Tibial nerve (tissue), 4 donors: ENCODE results near the gene ISLR. TPM values are rescaled to one million over a fixed set of nuclear protein-coding genes. Genes with fewer than 3 reads are reported as not detected.

ENCODE experiments used
- DNase-seq, 2 donors: peaks; one replicate each; pipeline ENCODE4 v3.0.0-alpha.2; 2019; ENCODE audit warnings: low spot score in 2 of 2
- H3K27ac ChIP-seq, 4 donors: fragments of 200-600 bp; sonication (generic) in 3 of 4; one replicate each; pipeline ENCODE4 v1.5.1; 2017 to 2019; ENCODE audit warnings: mild to moderate bottlenecking in 1 of 4
- H3K27me3 ChIP-seq, 2 donors: fragments of 200-600 bp; sonication (generic) in 1 of 2; one replicate each; pipeline versions ENCODE4 v1.5.1 to v1.6.0; 2017 to 2019
- H3K36me3 ChIP-seq, 3 donors: fragments of 200-600 bp; sonication (generic); one replicate each; pipeline ENCODE4 v1.5.1; 2018 to 2019
- H3K4me1 ChIP-seq, 4 donors: fragments of 200-600 bp; sonication (generic) in 3 of 4; one replicate each; pipeline ENCODE4 v1.5.1; 2017 to 2019
- H3K4me3 ChIP-seq, 4 donors: fragments of 200-600 bp; sonication (generic) in 3 of 4; one replicate each; pipeline ENCODE4 v1.5.1; 2017 to 2019; ENCODE audit warnings: mild to moderate bottlenecking in 1 of 4, moderate library complexity in 1 of 4
- H3K9me3 ChIP-seq, 4 donors: fragments of 200-600 bp; sonication (generic) in 3 of 4; one replicate each; pipeline ENCODE4 v1.5.1; 2017 to 2019
- EP300 ChIP-seq, 2 donors: sonication (generic); formaldehyde crosslinking; IDR thresholded peaks; one replicate each; pipeline ENCODE4 v1.6.1; 2017; ENCODE audit warnings: antibody characterized with exemption in 2 of 2, mild to moderate bottlenecking in 1 of 2
- POLR2A ChIP-seq, 2 donors: fragments of 450-650 bp; IDR thresholded peaks; one replicate each; pipeline ENCODE4 v1.6.1; 2017; ENCODE audit warnings: antibody characterized with exemption in 2 of 2, mild to moderate bottlenecking in 2 of 2, moderate library complexity in 2 of 2
- WGBS, 2 donors: methylation state at CpG; one replicate each; pipeline ENCODE4 v1.1.5; 2018; 5-methylcytosine and 5-hydroxymethylcytosine counted together
- total RNA-seq, 4 donors: library from RNA; depleted of rRNA; stranded (reverse); fragments of >200 nt; gene quantifications; one replicate each; pipeline ENCODE4 v1.1.0, GENCODE V29; 2016
- TF ChIP-seq, protein P1 (sequence below), 5 experiments: fragments of 200-600 bp in 3 of 5; fragments of 450-650 bp in 2 of 5; sonication (generic) in 3 of 5; IDR thresholded peaks; one replicate each; pipeline ENCODE4 v1.5.1; 2016 to 2019; ENCODE audit warnings: antibody characterized with exemption in 5 of 5, mild to moderate bottlenecking in 3 of 5, moderate library complexity in 2 of 5

ISLR gene
- total RNA-seq, 4 donors from 2014 or later = 41.7 to 250 (median 164) TPM

DNA sequence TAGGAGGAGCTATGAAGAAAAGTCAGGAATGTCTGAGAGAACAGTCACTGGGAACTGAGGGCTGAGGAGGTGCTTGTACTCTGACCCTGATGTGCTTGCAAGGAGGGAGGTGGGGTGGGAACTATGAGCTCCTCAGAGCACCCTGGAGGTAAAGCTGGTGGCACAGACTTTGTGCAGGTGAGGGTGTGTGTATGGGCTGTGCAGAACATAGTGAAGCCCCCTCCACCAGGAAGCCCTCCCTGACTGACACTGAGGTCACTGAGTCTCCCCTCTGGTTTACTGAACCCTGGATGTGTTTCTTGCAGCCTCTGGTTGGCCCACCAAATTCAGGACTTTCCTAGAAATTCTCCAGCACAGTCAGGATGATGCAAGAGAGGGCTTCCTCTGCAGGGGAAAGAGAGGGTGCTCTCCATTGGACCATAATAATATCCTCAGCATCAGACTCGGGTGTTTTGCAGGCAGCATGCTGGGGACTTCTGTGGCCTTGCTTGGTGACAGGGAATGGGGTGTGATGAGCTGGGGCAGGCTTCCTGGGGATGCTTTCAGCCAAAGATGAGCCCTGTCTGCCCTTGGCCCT lies 1.5 kb upstream of the ISLR start:
- 88 to 100% methylated on average over 1 of the region's 1 CpG for WGBS, 2 donors
- TF ChIP-seq, protein P1, sequence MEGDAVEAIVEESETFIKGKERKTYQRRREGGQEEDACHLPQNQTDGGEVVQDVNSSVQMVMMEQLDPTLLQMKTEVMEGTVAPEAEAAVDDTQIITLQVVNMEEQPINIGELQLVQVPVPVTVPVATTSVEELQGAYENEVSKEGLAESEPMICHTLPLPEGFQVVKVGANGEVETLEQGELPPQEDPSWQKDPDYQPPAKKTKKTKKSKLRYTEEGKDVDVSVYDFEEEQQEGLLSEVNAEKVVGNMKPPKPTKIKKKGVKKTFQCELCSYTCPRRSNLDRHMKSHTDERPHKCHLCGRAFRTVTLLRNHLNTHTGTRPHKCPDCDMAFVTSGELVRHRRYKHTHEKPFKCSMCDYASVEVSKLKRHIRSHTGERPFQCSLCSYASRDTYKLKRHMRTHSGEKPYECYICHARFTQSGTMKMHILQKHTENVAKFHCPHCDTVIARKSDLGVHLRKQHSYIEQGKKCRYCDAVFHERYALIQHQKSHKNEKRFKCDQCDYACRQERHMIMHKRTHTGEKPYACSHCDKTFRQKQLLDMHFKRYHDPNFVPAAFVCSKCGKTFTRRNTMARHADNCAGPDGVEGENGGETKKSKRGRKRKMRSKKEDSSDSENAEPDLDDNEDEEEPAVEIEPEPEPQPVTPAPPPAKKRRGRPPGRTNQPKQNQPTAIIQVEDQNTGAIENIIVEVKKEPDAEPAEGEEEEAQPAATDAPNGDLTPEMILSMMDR (IDR thresholded peaks at IDR 0.05) = no peak
- TF ChIP-seq EP300 (IDR thresholded peaks at IDR 0.05) (no peak), POLR2A (IDR thresholded peaks at IDR 0.05) (no peak)
- no peak for DNase-seq
- Histone ChIP-seq H3K27me3 (no peaks in the 10 kb centered on the region), H3K4me3 (no peak overlapping the region), H3K4me1 (peaks cover 0 to 95% (median 31%) of the 10 kb centered on the region in 4 donors), H3K36me3 (peaks cover 0 to 4% (median 0%) of the 10 kb centered on the region in 3 donors), H3K27ac (peak overlapping the region; percentile 43 to 94 (median 84)), H3K9me3 (no peaks in the 10 kb centered on the region)

DNA sequence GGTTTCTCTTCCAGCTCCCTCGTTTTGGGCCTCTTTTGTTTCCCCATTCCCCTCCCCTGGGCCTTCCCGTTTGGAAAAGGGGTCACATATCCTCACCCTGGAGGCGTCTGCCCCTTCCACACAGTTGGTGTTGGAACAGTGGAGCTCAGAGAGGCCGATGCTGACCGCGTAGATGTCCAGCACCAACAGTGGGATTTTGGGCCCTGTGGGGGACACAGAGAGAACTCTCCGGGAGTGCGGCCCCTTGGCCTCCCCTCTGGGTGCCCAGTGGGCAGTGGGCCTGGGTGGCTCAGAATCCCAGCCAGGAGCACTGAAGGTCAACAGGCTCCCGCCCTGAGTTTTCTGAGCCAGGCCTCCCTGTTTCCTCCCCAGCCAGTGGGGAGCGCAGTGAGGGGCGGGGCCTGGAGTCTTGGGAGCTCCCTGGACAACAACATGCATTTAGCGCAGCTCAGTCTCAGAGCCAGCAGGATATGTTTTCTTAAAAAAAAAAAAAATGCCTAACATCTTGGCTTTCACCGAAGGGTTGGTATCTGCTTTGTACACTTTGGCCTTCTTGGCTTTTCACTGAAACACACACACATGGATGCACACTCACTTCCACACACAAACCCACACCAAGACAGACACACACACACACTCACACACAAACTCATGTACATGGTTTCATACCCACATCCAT lies 670 bp upstream of the ISLR start:
- Histone ChIP-seq H3K4me3 (peak overlapping the region in 2 of 4 donors; percentile 14 to 23), H3K27me3 (no peaks in the 10 kb centered on the region), H3K4me1 (peaks cover 0 to 97% (median 32%) of the 10 kb centered on the region in 4 donors), H3K27ac (peak overlapping the region; percentile 43 to 94 (median 84)), H3K36me3 (peaks cover 0 to 4% (median 0%) of the 10 kb centered on the region in 3 donors), H3K9me3 (no peaks in the 10 kb centered on the region)
- TF ChIP-seq EP300 (IDR thresholded peaks at IDR 0.05) (no peak), POLR2A (IDR thresholded peaks at IDR 0.05) (no peak)
- TF ChIP-seq, protein P1 (IDR thresholded peaks at IDR 0.05) = peak in 1 of 5 experiments; percentile 7
- 16 to 27% methylated on average over 10 to 13 of the region's 13 CpGs for WGBS, 2 donors
- peak; percentile 70 to 71 for DNase-seq

DNA sequence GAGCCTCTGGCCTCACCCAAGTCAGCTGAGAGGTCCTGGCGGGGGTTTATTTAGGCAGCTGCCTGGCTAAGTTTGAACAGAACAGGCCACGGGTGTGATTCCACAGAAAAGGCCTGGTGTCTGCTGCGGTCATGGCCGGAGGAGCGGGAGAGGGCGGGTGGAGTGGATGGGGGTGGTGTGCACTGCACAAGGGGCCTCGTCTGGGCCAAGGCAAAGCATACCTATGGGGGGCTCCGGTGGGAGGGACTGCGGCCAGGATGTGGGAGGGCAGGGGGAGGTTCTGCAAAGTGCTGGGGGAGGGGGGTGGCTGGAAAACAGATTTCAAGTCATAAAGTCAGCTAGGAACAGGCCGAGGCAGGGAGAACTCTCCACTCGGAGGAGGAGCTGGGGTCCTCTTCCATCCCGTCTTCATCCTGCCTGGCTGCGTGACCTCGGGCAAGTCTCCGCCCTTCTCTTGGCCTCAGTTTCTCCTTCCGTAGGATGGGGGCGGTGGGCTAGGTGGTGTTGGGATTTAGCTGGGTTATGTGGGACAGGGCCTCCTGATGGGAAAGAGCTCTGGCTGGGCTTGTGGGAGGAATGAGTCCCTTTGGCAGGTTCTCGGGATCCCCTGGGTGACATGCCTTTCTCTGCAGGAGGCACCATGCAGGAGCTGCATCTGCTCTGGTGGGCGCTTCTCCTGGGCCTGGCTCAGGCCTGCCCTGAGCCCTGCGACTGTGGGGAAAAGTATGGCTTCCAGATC lies 878 bp downstream of the ISLR start:
- TF ChIP-seq EP300 (IDR thresholded peaks at IDR 0.05) = no peak
- TF ChIP-seq, protein P1 (IDR thresholded peaks at IDR 0.05) = no peak
- no peak for TF ChIP-seq POLR2A (IDR thresholded peaks at IDR 0.05)
- H3K4me3 ChIP-seq = peak overlapping the region; percentile 18 to 51 (median 30)
- H3K36me3 ChIP-seq = peaks cover 0 to 4% (median 0%) of the 10 kb centered on the region in 3 donors
- H3K4me1 ChIP-seq = peaks cover 0 to 97% (median 38%) of the 10 kb centered on the region in 4 donors
- H3K9me3 ChIP-seq = no peaks in the 10 kb centered on the region
- 43 to 48% methylated on average over 18 to 20 of the region's 20 CpGs for WGBS, 2 donors
- DNase-seq = peak; percentile 47 to 60
- peak overlapping the region; percentile 62 to 94 (median 84) for H3K27ac ChIP-seq
- H3K27me3 ChIP-seq = no peaks in the 10 kb centered on the region

DNA sequence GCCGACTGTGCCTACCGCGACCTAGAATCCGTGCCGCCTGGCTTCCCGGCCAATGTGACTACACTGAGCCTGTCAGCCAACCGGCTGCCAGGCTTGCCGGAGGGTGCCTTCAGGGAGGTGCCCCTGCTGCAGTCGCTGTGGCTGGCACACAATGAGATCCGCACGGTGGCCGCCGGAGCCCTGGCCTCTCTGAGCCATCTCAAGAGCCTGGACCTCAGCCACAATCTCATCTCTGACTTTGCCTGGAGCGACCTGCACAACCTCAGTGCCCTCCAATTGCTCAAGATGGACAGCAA lies 1.4 kb downstream of the ISLR start:
- Histone ChIP-seq H3K9me3 (no peaks in the 10 kb centered on the region), H3K4me3 (peak overlapping the region; percentile 18 to 51 (median 30)), H3K36me3 (peaks cover 0 to 4% (median 0%) of the 10 kb centered on the region in 3 donors), H3K4me1 (peaks cover 0 to 97% (median 42%) of the 10 kb centered on the region in 4 donors), H3K27ac (peak overlapping the region in 3 of 4 donors; percentile 81 to 94 (median 87)), H3K27me3 (no peaks in the 10 kb centered on the region)
- no peak for DNase-seq
- 43 to 77% methylated on average over 1 to 9 of the region's 14 CpGs for WGBS, 2 donors
- TF ChIP-seq, protein P1 (IDR thresholded peaks at IDR 0.05) = no peak
- no peak for TF ChIP-seq EP300 (IDR thresholded peaks at IDR 0.05)
- no peak for TF ChIP-seq POLR2A (IDR thresholded peaks at IDR 0.05)
